Skin of body (tissue), 2 donors: ENCODE data around the gene PIH1D1. TPM values are rescaled to one million over a fixed set of nuclear protein-coding genes. Genes with fewer than 3 reads are reported as not detected.
"Not testable (repeated sequence)": the region's sequence is repeated elsewhere in the genome, so short reads cannot be mapped to it uniquely, and the experiment has no call there.

Experiments
- DNase-seq: peaks from one replicate; lab custom pipeline; 2025; lab: John Stamatoyannopoulos, UW
- total RNA-seq: library from RNA; depleted of rRNA; stranded (reverse); fragments of >200 nt; gene quantifications from one replicate; pipeline ENCODE4 v1.2.3, GENCODE V29; 2014

Gene PIH1D1
- total RNA-seq, 1 donor from 2014 or later: 49.7 TPM

- DNase-seq: no peak
These were observed 29.5 kb upstream of the PIH1D1 start for GRCh38 chr19:49481020-49481683.

GRCh38 chr19:49479975-49480628 is 28.5 kb upstream of the PIH1D1 start:
- no peak for DNase-seq

- DNase-seq: no peak
These were observed 24.6 kb upstream of the PIH1D1 start for GRCh38 chr19:49475995-49476880.

- DNase-seq: no peak
These were observed 23.7 kb upstream of the PIH1D1 start for GRCh38 chr19:49475191-49475917.

GRCh38 chr19:49474542-49474924 is 22.9 kb upstream of the PIH1D1 start:
- DNase-seq: peak; percentile 30

GRCh38 chr19:49473868-49474541 is 22.4 kb upstream of the PIH1D1 start, which contains the start of gene FLT3LG:
TSS of gene FLT3LG (plus strand) at chr19:49474215. CDS start at chr19:49474640, 425 bp downstream.
- peak; percentile 66 for DNase-seq

GRCh38 chr19:49473501-49473867 is 21.9 kb upstream of the PIH1D1 start:
- DNase-seq: not testable (repeated sequence)

- DNase-seq: no peak
These were observed 21.3 kb upstream of the PIH1D1 start for GRCh38 chr19:49472936-49473335.

- no peak for DNase-seq
These were observed 19.0 kb upstream of the PIH1D1 start for GRCh38 chr19:49470615-49470978.

GRCh38 chr19:49469828-49470614 is 18.4 kb upstream of the PIH1D1 start:
- no peak for DNase-seq

- DNase-seq: peak; percentile 83
These were observed 17.3 kb upstream of the PIH1D1 start for GRCh38 chr19:49468746-49469447.

- DNase-seq: no peak
These were observed 16.6 kb upstream of the PIH1D1 start for GRCh38 chr19:49468199-49468598.

GRCh38 chr19:49465371-49465770 is 13.8 kb upstream of the PIH1D1 start:
- no peak for DNase-seq

- DNase-seq: no peak
These were observed 12.5 kb upstream of the PIH1D1 start for GRCh38 chr19:49463960-49464740.

GRCh38 chr19:49462492-49462891 is 10.9 kb upstream of the PIH1D1 start:
- DNase-seq: no peak

- no peak for DNase-seq
These were observed 10.0 kb upstream of the PIH1D1 start for GRCh38 chr19:49461656-49462055.

- DNase-seq: not testable (repeated sequence)
These were observed 9.5 kb upstream of the PIH1D1 start for GRCh38 chr19:49461130-49461529.

- DNase-seq: no peak
These were observed 7.8 kb upstream of the PIH1D1 start for GRCh38 chr19:49459388-49459787.

- no peak for DNase-seq
These were observed 6.9 kb upstream of the PIH1D1 start for GRCh38 chr19:49458567-49458903.
